Progenitor cell of endocrine pancreas (in vitro differentiated cells): ENCODE measurements around the gene MED16. TPM values are rescaled to one million over a fixed set of nuclear protein-coding genes. Genes with fewer than 3 reads are reported as not detected.

Experiments used
- DNase-seq: peaks from one replicate; pipeline ENCODE4 v3.0.0; 2021; ENCODE audit warnings: low spot score; ENCODE audit not compliant: unreplicated experiment
- H3K27ac Mint-ChIP-seq: 2 replicates; pipeline ENCODE4 v1.8.0; 2021; ENCODE audit warnings: mild to moderate bottlenecking, moderate library complexity, mixed read lengths
- H3K27me3 Mint-ChIP-seq: 2 replicates; pipeline ENCODE4 v1.8.0; 2021; ENCODE audit warnings: mixed read lengths
- H3K36me3 Mint-ChIP-seq: 2 replicates; pipeline ENCODE4 v1.8.0; 2022; ENCODE audit warnings: mixed read lengths; ENCODE audit not compliant: insufficient read depth
- H3K4me1 Mint-ChIP-seq: 2 replicates; pipeline ENCODE4 v1.8.0; 2021; ENCODE audit warnings: low read depth, mixed read lengths
- H3K4me3 Mint-ChIP-seq: 2 replicates; pipeline ENCODE4 v1.8.0; 2021; ENCODE audit warnings: low read depth, mild to moderate bottlenecking, moderate library complexity, mixed read lengths
- H3K9me3 Mint-ChIP-seq: 2 replicates; pipeline ENCODE4 v1.8.0; 2021; ENCODE audit warnings: low read depth, mixed read lengths
- CTCF ChIP-seq: fragments of 200-600 bp; sonication (generic); IDR thresholded peaks from one replicate; pipeline ENCODE4 v1.5.0; 2021; ENCODE audit warnings: antibody characterized with exemption, mild to moderate bottlenecking; ENCODE audit not compliant: unreplicated experiment
- total RNA-seq: library from RNA; stranded (reverse); gene quantifications from 2 replicates; pipeline ENCODE4 v1.2.1, GENCODE V29; 2021

MED16 gene
- total RNA-seq, 1 donor from 2014 or later = 87.2 TPM

GRCh38 chr19:872266-872951 is 20.6 kb downstream of the MED16 start:
- Mint-ChIP-seq H3K4me1 (peaks cover 1% of the 10 kb centered on the region), H3K36me3 (peaks cover 14% of the 10 kb centered on the region), H3K27ac (peak overlapping the region; percentile 41), H3K9me3 (no peaks in the 10 kb centered on the region), H3K27me3 (no peaks in the 10 kb centered on the region), H3K4me3 (no peak overlapping the region)
- TF ChIP-seq CTCF = no peak
- no peak for DNase-seq

- Mint-ChIP-seq H3K27me3 (no peaks in the 10 kb centered on the region), H3K9me3 (no peaks in the 10 kb centered on the region), H3K27ac (peak overlapping the region; percentile 77), H3K36me3 (peaks cover 15% of the 10 kb centered on the region), H3K4me1 (peaks cover 1% of the 10 kb centered on the region), H3K4me3 (no peak overlapping the region)
- no peak for DNase-seq
- no peak for TF ChIP-seq CTCF
Measured at GRCh38 chr19:871446-872265, 21.3 kb downstream of the MED16 start.

- H3K27me3 Mint-ChIP-seq = no peaks in the 10 kb centered on the region
- no peak overlapping the region for H3K27ac Mint-ChIP-seq
- no peak for TF ChIP-seq CTCF
- no peak overlapping the region for H3K4me3 Mint-ChIP-seq
- H3K36me3 Mint-ChIP-seq = peaks cover 14% of the 10 kb centered on the region
- no peak for DNase-seq
- H3K4me1 Mint-ChIP-seq = peaks cover 1% of the 10 kb centered on the region
- no peaks in the 10 kb centered on the region for H3K9me3 Mint-ChIP-seq
Measured at GRCh38 chr19:870963-871401, 22.0 kb downstream of the MED16 start.

- Mint-ChIP-seq H3K9me3 (no peaks in the 10 kb centered on the region), H3K27ac (no peak overlapping the region), H3K27me3 (no peaks in the 10 kb centered on the region), H3K36me3 (peaks cover 15% of the 10 kb centered on the region), H3K4me1 (peaks cover 1% of the 10 kb centered on the region), H3K4me3 (no peak overlapping the region)
- DNase-seq = no peak
- no peak for TF ChIP-seq CTCF
Measured at GRCh38 chr19:870314-870713, 22.7 kb downstream of the MED16 start.

- Mint-ChIP-seq H3K27me3 (no peaks in the 10 kb centered on the region), H3K27ac (no peak overlapping the region), H3K36me3 (peaks cover 18% of the 10 kb centered on the region), H3K4me3 (no peak overlapping the region), H3K9me3 (no peaks in the 10 kb centered on the region), H3K4me1 (peaks cover 1% of the 10 kb centered on the region)
- DNase-seq = no peak
- TF ChIP-seq CTCF = no peak
Measured at GRCh38 chr19:869245-870177, 23.5 kb downstream of the MED16 start.
